Activated CD4-positive, alpha-beta T cell treated with anti-CD3 and anti-CD28 coated beads for 36 hours (primary cell): ENCODE measurements around the gene KIRREL3. TPM values are rescaled to one million over a fixed set of nuclear protein-coding genes. Genes with fewer than 3 reads are reported as not detected.

Experiments used
- ATAC-seq: fragments of 200-7000 bp; cut with Tn5 transposase; one replicate; pipeline ENCODE4 v1.10.0; 2021; ENCODE audit warnings: mild to moderate bottlenecking, moderate library complexity
- CTCF ChIA-PET: fragments of 350-600 bp; sonication (Branson Sonifier 250); formaldehyde crosslinking; loops from one replicate; lab custom pipeline; 2021; ENCODE audit warnings: antibody characterized with exemption; lab: Charles Lee
- POLR2A ChIA-PET: fragments of 350-600 bp; sonication (Branson Sonifier 250); formaldehyde crosslinking; loops from one replicate; lab custom pipeline; 2021; ENCODE audit warnings: antibody characterized with exemption, inconsistent platforms; lab: Charles Lee
- DNase-seq: peaks from one replicate; pipeline ENCODE4 v3.0.0-alpha.2; 2020
- H3K27ac Mint-ChIP-seq: one replicate; pipeline ENCODE4 v1.8.0; 2021; ENCODE audit warnings: mixed read lengths
- H3K27me3 Mint-ChIP-seq: one replicate; pipeline ENCODE4 v1.8.0; 2021; ENCODE audit warnings: mixed read lengths
- H3K36me3 Mint-ChIP-seq: one replicate; pipeline ENCODE4 v1.8.0; 2021; ENCODE audit warnings: low read depth, mixed read lengths
- H3K4me1 Mint-ChIP-seq: one replicate; pipeline ENCODE4 v1.8.0; 2021; ENCODE audit warnings: mixed read lengths
- H3K4me3 Mint-ChIP-seq: one replicate; pipeline ENCODE4 v1.8.0; 2021; ENCODE audit warnings: mild to moderate bottlenecking, moderate library complexity, mixed read lengths
- H3K9me3 Mint-ChIP-seq: one replicate; pipeline ENCODE4 v1.8.0; 2021; ENCODE audit warnings: low read depth, mixed read lengths
- intact Hi-C, 2 experiments: fragments of 100-400 bp; cut with DNase I in 1 of 2; cut with micrococcal nuclease in 1 of 2; formaldehyde crosslinking; loops; one replicate each; pipeline versions ENCODE4 v1.14.2 to v1.15.1; 2022 to 2024; cut with DNase I, micrococcal nuclease
- total RNA-seq, 2 experiments: library from RNA; stranded (reverse); gene quantifications; one replicate each; pipeline ENCODE4 v1.2.3, GENCODE V29; 2021

Gene KIRREL3
- total RNA-seq, 2 experiments from 2014 or later: not detected

- Mint-ChIP-seq H3K36me3 (no peaks in the 10 kb centered on the region), H3K9me3 (no peaks in the 10 kb centered on the region), H3K4me1 (no peaks in the 10 kb centered on the region), H3K4me3 (no peak overlapping the region), H3K27me3 (peaks cover 10% of the 10 kb centered on the region), H3K27ac (no peak overlapping the region)
- DNase-seq (no peak), ATAC-seq (no peak)
- POLR2A ChIA-PET: no interaction called here
- CTCF ChIA-PET: interaction anchor here (1.2 kb wide), 1 partner anchor 34 kb away, joined by 3 read pairs; no protein-coding TSS in a partner anchor
- intact Hi-C loops: no loop called here
Measured at GRCh38 chr11:126673319-126673718, 327.3 kb downstream of the KIRREL3 start.

- H3K27ac Mint-ChIP-seq: no peak overlapping the region
Measured at GRCh38 chr11:126669416-126669815, 331.2 kb downstream of the KIRREL3 start.

GRCh38 chr11:126664643-126665042 is 335.9 kb downstream of the KIRREL3 start:
- no peak for DNase-seq
- intact Hi-C loops: no loop called here
- Mint-ChIP-seq H3K36me3 (no peaks in the 10 kb centered on the region), H3K9me3 (no peaks in the 10 kb centered on the region), H3K27ac (no peak overlapping the region), H3K4me3 (no peak overlapping the region), H3K27me3 (peaks cover 2% of the 10 kb centered on the region), H3K4me1 (no peaks in the 10 kb centered on the region)
- ChIA-PET POLR2A (no interaction called here), CTCF (interaction anchor here (1.6 kb wide), 1 partner anchor 15 kb away, joined by 7 read pairs; no protein-coding TSS in a partner anchor)
- ATAC-seq: no peak

More at GRCh38 chr11:126669416-126669815, 331.2 kb downstream of the KIRREL3 start:
- Mint-ChIP-seq H3K27me3 (peaks cover 10% of the 10 kb centered on the region), H3K4me3 (no peak overlapping the region), H3K9me3 (no peaks in the 10 kb centered on the region), H3K36me3 (no peaks in the 10 kb centered on the region), H3K4me1 (no peaks in the 10 kb centered on the region)
- intact Hi-C loops: no loop called here
- no peak for DNase-seq
- CTCF ChIA-PET: no interaction called here
- POLR2A ChIA-PET: no interaction called here
- no peak for ATAC-seq

- no peaks in the 10 kb centered on the region for H3K4me1 Mint-ChIP-seq
- POLR2A ChIA-PET: no interaction called here
Measured at GRCh38 chr11:126663749-126664592, 336.6 kb downstream of the KIRREL3 start.

GRCh38 chr11:126662035-126662790 is 338.4 kb downstream of the KIRREL3 start:
- Mint-ChIP-seq H3K9me3 (no peaks in the 10 kb centered on the region), H3K4me3 (no peak overlapping the region), H3K4me1 (no peaks in the 10 kb centered on the region), H3K27me3 (peaks cover 3% of the 10 kb centered on the region), H3K27ac (no peak overlapping the region), H3K36me3 (no peaks in the 10 kb centered on the region)
- ATAC-seq: no peak
- POLR2A ChIA-PET: no interaction called here
- DNase-seq: no peak
- CTCF ChIA-PET: no interaction called here
- intact Hi-C loops: no loop called here

More at GRCh38 chr11:126663749-126664592, 336.6 kb downstream of the KIRREL3 start:
- Mint-ChIP-seq H3K27ac (no peak overlapping the region), H3K36me3 (no peaks in the 10 kb centered on the region), H3K4me3 (no peak overlapping the region), H3K9me3 (no peaks in the 10 kb centered on the region), H3K27me3 (peaks cover 5% of the 10 kb centered on the region)
- intact Hi-C loops: no loop called here
- CTCF ChIA-PET: interaction anchor here (1.6 kb wide), 1 partner anchor 15 kb away, joined by 7 read pairs; no protein-coding TSS in a partner anchor
- no peak for ATAC-seq
- no peak for DNase-seq

GRCh38 chr11:126660761-126661425 is 339.7 kb downstream of the KIRREL3 start:
- H3K9me3 Mint-ChIP-seq: no peaks in the 10 kb centered on the region
- CTCF ChIA-PET: no interaction called here
- H3K27ac Mint-ChIP-seq: no peak overlapping the region
- POLR2A ChIA-PET: no interaction called here
- peaks cover 3% of the 10 kb centered on the region for H3K27me3 Mint-ChIP-seq
- H3K36me3 Mint-ChIP-seq: no peaks in the 10 kb centered on the region
- ATAC-seq (no peak), DNase-seq (no peak)
- H3K4me3 Mint-ChIP-seq: no peak overlapping the region
- intact Hi-C loops: no loop called here
- H3K4me1 Mint-ChIP-seq: no peaks in the 10 kb centered on the region

GRCh38 chr11:126660321-126660720 is 340.2 kb downstream of the KIRREL3 start:
- ChIA-PET POLR2A (no interaction called here), CTCF (no interaction called here)
- Mint-ChIP-seq H3K36me3 (no peaks in the 10 kb centered on the region), H3K27ac (no peak overlapping the region), H3K9me3 (no peaks in the 10 kb centered on the region), H3K4me3 (no peak overlapping the region), H3K27me3 (peaks cover 5% of the 10 kb centered on the region), H3K4me1 (no peaks in the 10 kb centered on the region)
- ATAC-seq (no peak), DNase-seq (no peak)
- intact Hi-C loops: no loop called here

GRCh38 chr11:126658306-126659056 is 342.1 kb downstream of the KIRREL3 start:
- ChIA-PET POLR2A (interaction anchor here (0.6 kb wide), 1 partner anchor 1352 kb away, joined by 3 read pairs; no protein-coding TSS in a partner anchor), CTCF (no interaction called here)
- Mint-ChIP-seq H3K27me3 (peaks cover 12% of the 10 kb centered on the region), H3K36me3 (no peaks in the 10 kb centered on the region), H3K27ac (no peak overlapping the region), H3K9me3 (no peaks in the 10 kb centered on the region), H3K4me3 (no peak overlapping the region), H3K4me1 (no peaks in the 10 kb centered on the region)
- intact Hi-C loops: no loop called here
- DNase-seq (no peak), ATAC-seq (no peak)

- no peak overlapping the region for H3K4me3 Mint-ChIP-seq
- intact Hi-C loops: no loop called here
- H3K27ac Mint-ChIP-seq: no peak overlapping the region
- peaks cover 18% of the 10 kb centered on the region for H3K27me3 Mint-ChIP-seq
- CTCF ChIA-PET: no interaction called here
- ATAC-seq: no peak
- no peaks in the 10 kb centered on the region for H3K4me1 Mint-ChIP-seq
- POLR2A ChIA-PET: no interaction called here
- no peak for DNase-seq
- H3K36me3 Mint-ChIP-seq: no peaks in the 10 kb centered on the region
- no peaks in the 10 kb centered on the region for H3K9me3 Mint-ChIP-seq
Measured at GRCh38 chr11:126655807-126656128, 344.8 kb downstream of the KIRREL3 start.

- intact Hi-C loops: no loop called here
- Mint-ChIP-seq H3K4me3 (no peak overlapping the region), H3K27me3 (peaks cover 18% of the 10 kb centered on the region), H3K9me3 (no peaks in the 10 kb centered on the region), H3K36me3 (no peaks in the 10 kb centered on the region), H3K4me1 (no peaks in the 10 kb centered on the region), H3K27ac (no peak overlapping the region)
- ChIA-PET CTCF (no interaction called here), POLR2A (no interaction called here)
- DNase-seq: no peak
- no peak for ATAC-seq
Measured at GRCh38 chr11:126654886-126655806, 345.4 kb downstream of the KIRREL3 start.
